ENCODE data around the gene CLIC4.
"Not testable (repeated sequence)": the region's sequence is repeated elsewhere in the genome, so short reads cannot be mapped to it uniquely, and the experiment has no call there.

Gene CLIC4

GRCh38 chr1:24775916-24776315, 30.7 kb downstream of the CLIC4 start:
- peak; percentile 36 for DNase-seq

GRCh38 chr1:24776821-24777220, 31.6 kb downstream of the CLIC4 start:
- DNase-seq: no peak

- no peak for DNase-seq
Measured at GRCh38 chr1:24778141-24778540, 32.9 kb downstream of the CLIC4 start.

GRCh38 chr1:24779199-24779598, 34.0 kb downstream of the CLIC4 start:
- not testable (repeated sequence) for DNase-seq

- peak; percentile 33 for DNase-seq
Measured at GRCh38 chr1:24779689-24780464, 34.6 kb downstream of the CLIC4 start.

GRCh38 chr1:24780626-24781025, 35.4 kb downstream of the CLIC4 start:
- peak; percentile 32 for DNase-seq

GRCh38 chr1:24782689-24783088, 37.4 kb downstream of the CLIC4 start:
- DNase-seq: no peak

- DNase-seq: no peak
Measured at GRCh38 chr1:24783713-24784112, 38.5 kb downstream of the CLIC4 start.

GRCh38 chr1:24786191-24786590, 40.9 kb downstream of the CLIC4 start:
- no peak for DNase-seq

GRCh38 chr1:24790490-24790889, 45.2 kb downstream of the CLIC4 start:
- no peak for DNase-seq

- no peak for DNase-seq
Measured at GRCh38 chr1:24793447-24794129, 48.3 kb downstream of the CLIC4 start.

GRCh38 chr1:24794130-24794502, 48.9 kb downstream of the CLIC4 start:
- DNase-seq: not testable (repeated sequence)

GRCh38 chr1:24795236-24795635, 50.0 kb downstream of the CLIC4 start:
- DNase-seq: no peak

GRCh38 chr1:24796524-24796923, 51.3 kb downstream of the CLIC4 start:
- no peak for DNase-seq

- not testable (repeated sequence) for DNase-seq
Measured at GRCh38 chr1:24799242-24799641, 54.0 kb downstream of the CLIC4 start.

GRCh38 chr1:24801176-24801575, 55.9 kb downstream of the CLIC4 start:
- peak; percentile 21 for DNase-seq

GRCh38 chr1:24803220-24803619, 58.0 kb downstream of the CLIC4 start:
- DNase-seq: no peak

- no peak for DNase-seq
Measured at GRCh38 chr1:24803987-24804530, 58.8 kb downstream of the CLIC4 start.

GRCh38 chr1:24805534-24806301, 60.5 kb downstream of the CLIC4 start:
- no peak for DNase-seq

GRCh38 chr1:24806588-24806987, 61.3 kb downstream of the CLIC4 start:
- no peak for DNase-seq

- DNase-seq: not testable (repeated sequence)
Measured at GRCh38 chr1:24811494-24811893, 66.2 kb downstream of the CLIC4 start.

- DNase-seq: not testable (repeated sequence)
Measured at GRCh38 chr1:24820221-24820620, 75.0 kb downstream of the CLIC4 start.

GRCh38 chr1:24822887-24823286, 77.6 kb downstream of the CLIC4 start:
- no peak for DNase-seq
